Testis (tissue), 2 donors: ENCODE measurements around the gene PRSS16.

Experiments
- POLR2A ChIP-seq: fragments of 450-650 bp; IDR thresholded peaks from one replicate; pipeline ENCODE4 v1.6.1; 2017; ENCODE audit warnings: antibody characterized with exemption, mild to moderate bottlenecking, moderate library complexity
- TF ChIP-seq, protein P1 (sequence below), 3 experiments: fragments of 450-650 bp in 2 of 3; fragments of 200-600 bp in 1 of 3; sonication (generic) in 1 of 3; IDR thresholded peaks; one replicate each; pipeline ENCODE4 v1.5.1; 2016 to 2019; ENCODE audit warnings: antibody characterized with exemption in 3 of 3, mild to moderate bottlenecking in 2 of 3, moderate library complexity in 1 of 3

GRCh38 chr6:27251112-27251605 lies 3.7 kb downstream of the PRSS16 start:
- TF ChIP-seq, protein P1, sequence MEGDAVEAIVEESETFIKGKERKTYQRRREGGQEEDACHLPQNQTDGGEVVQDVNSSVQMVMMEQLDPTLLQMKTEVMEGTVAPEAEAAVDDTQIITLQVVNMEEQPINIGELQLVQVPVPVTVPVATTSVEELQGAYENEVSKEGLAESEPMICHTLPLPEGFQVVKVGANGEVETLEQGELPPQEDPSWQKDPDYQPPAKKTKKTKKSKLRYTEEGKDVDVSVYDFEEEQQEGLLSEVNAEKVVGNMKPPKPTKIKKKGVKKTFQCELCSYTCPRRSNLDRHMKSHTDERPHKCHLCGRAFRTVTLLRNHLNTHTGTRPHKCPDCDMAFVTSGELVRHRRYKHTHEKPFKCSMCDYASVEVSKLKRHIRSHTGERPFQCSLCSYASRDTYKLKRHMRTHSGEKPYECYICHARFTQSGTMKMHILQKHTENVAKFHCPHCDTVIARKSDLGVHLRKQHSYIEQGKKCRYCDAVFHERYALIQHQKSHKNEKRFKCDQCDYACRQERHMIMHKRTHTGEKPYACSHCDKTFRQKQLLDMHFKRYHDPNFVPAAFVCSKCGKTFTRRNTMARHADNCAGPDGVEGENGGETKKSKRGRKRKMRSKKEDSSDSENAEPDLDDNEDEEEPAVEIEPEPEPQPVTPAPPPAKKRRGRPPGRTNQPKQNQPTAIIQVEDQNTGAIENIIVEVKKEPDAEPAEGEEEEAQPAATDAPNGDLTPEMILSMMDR (IDR thresholded peaks at IDR 0.05): no peak
- TF ChIP-seq POLR2A: no peak
